A673 (cell line): Measurements from ENCODE around the gene RITA1. TPM values are rescaled to one million over a fixed set of nuclear protein-coding genes. Genes with fewer than 3 reads are reported as not detected.
A peak's percentile ranks its signal among the peaks of the same experiment; 100 is the strongest.

Experiments used
- BruUV-seq: library from RNA; stranded (reverse); fragments of 400-500 nt; replicated peaks from 2 replicates; lab custom pipeline; 2021; lab: Mats Ljungman, UMichigan
- CTCF ChIA-PET: fragments of 300-600 bp; sonication (Branson Sonifier 250); formaldehyde crosslinking; loops from one replicate; lab custom pipeline; 2022; ENCODE audit warnings: antibody characterized with exemption; lab: Charles Lee
- POLR2A ChIA-PET: fragments of 300-600 bp; sonication (Branson Sonifier 250); formaldehyde crosslinking; loops from one replicate; lab custom pipeline; 2022; ENCODE audit warnings: antibody characterized with exemption; ENCODE audit not compliant: low non-redundant PET; lab: Charles Lee
- DNase-seq: peaks from one replicate; pipeline ENCODE4 v3.0.0-alpha.2; 2015; ENCODE audit warnings: low spot score
- H3K27ac ChIP-seq: fragments of 200-600 bp; sonication (generic); 2 replicates; pipeline ENCODE4 v1.5.1; 2016; ENCODE audit warnings: mixed run types, low read depth, mild to moderate bottlenecking, mixed read lengths, antibody characterized with exemption, low read length; ENCODE audit not compliant: poor library complexity, severe bottlenecking
- H3K27me3 ChIP-seq: fragments of 200-600 bp; sonication (generic); replicated peaks from 2 replicates; pipeline ENCODE4 v1.6.1; 2017; ENCODE audit warnings: mixed run types, low read depth, mild to moderate bottlenecking, mixed read lengths, antibody characterized with exemption, low read length; ENCODE audit not compliant: insufficient read depth, poor library complexity
- H3K36me3 ChIP-seq: fragments of 200-600 bp; sonication (generic); 2 replicates; pipeline ENCODE4 v1.6.1; 2016; ENCODE audit warnings: mixed run types, mild to moderate bottlenecking, mixed read lengths, antibody characterized with exemption, low read length; ENCODE audit not compliant: insufficient read depth, poor library complexity, severe bottlenecking
- H3K4me1 ChIP-seq: fragments of 200-600 bp; sonication (generic); 2 replicates; pipeline ENCODE4 v1.6.1; 2017; ENCODE audit warnings: mixed run types, mild to moderate bottlenecking, mixed read lengths, antibody characterized with exemption, low read length; ENCODE audit not compliant: insufficient read depth, poor library complexity, severe bottlenecking
- H3K4me3 ChIP-seq: fragments of 200-600 bp; sonication (generic); 2 replicates; pipeline ENCODE4 v1.5.1; 2016; ENCODE audit warnings: low read depth, mixed run types, mild to moderate bottlenecking, mixed read lengths, low read length; ENCODE audit not compliant: poor library complexity, severe bottlenecking
- H3K9me3 ChIP-seq: fragments of 200-600 bp; sonication (generic); 2 replicates; pipeline ENCODE4 v1.6.1; 2016; ENCODE audit warnings: mixed run types, low read depth, mild to moderate bottlenecking, mixed read lengths, antibody characterized with exemption, low read length; ENCODE audit not compliant: poor library complexity, severe bottlenecking
- EZH2 ChIP-seq: fragments of 200-600 bp; sonication (generic); IDR thresholded peaks from 2 replicates; pipeline ENCODE4 v1.6.1; 2017; ENCODE audit warnings: borderline replicate concordance, low read depth, mild to moderate bottlenecking, mixed read lengths, antibody characterized with exemption, low read length; ENCODE audit not compliant: poor library complexity, severe bottlenecking
- intact Hi-C: fragments of 100-400 bp; cut with micrococcal nuclease; formaldehyde crosslinking; loops from one replicate; pipeline ENCODE4 v1.10.0; 2022; ENCODE audit not compliant: unreplicated experiment
- total RNA-seq: library from RNA; stranded (reverse); gene quantifications from 2 replicates; pipeline ENCODE4 v1.2.3, GENCODE V29; 2021
- TF ChIP-seq, protein P1 (sequence below): fragments of 300-800, 200-600 bp; sonication (generic); conservative IDR thresholded peaks from 2 replicates; pipeline ENCODE4 v1.5.1; 2017; ENCODE audit warnings: low read depth, mild to moderate bottlenecking, antibody characterized with exemption, low read length, moderate library complexity, mixed read lengths

Gene RITA1
- total RNA-seq, 1 experiment from 2014 or later: 22.3 TPM

GRCh38 chr12:113216027-113216426 lies 30.5 kb downstream of the RITA1 start:
- no peak overlapping the region for H3K4me3 ChIP-seq
- H3K4me1 ChIP-seq: no peaks in the 10 kb centered on the region
- H3K36me3 ChIP-seq: no peaks in the 10 kb centered on the region
- POLR2A ChIA-PET: no interaction called here
- H3K27ac ChIP-seq: no peak overlapping the region
- intact Hi-C loops: no loop called here
- CTCF ChIA-PET: no interaction called here
- H3K9me3 ChIP-seq: no peaks in the 10 kb centered on the region
- no peak for DNase-seq
- TF ChIP-seq, protein P1, sequence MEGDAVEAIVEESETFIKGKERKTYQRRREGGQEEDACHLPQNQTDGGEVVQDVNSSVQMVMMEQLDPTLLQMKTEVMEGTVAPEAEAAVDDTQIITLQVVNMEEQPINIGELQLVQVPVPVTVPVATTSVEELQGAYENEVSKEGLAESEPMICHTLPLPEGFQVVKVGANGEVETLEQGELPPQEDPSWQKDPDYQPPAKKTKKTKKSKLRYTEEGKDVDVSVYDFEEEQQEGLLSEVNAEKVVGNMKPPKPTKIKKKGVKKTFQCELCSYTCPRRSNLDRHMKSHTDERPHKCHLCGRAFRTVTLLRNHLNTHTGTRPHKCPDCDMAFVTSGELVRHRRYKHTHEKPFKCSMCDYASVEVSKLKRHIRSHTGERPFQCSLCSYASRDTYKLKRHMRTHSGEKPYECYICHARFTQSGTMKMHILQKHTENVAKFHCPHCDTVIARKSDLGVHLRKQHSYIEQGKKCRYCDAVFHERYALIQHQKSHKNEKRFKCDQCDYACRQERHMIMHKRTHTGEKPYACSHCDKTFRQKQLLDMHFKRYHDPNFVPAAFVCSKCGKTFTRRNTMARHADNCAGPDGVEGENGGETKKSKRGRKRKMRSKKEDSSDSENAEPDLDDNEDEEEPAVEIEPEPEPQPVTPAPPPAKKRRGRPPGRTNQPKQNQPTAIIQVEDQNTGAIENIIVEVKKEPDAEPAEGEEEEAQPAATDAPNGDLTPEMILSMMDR: no peak
- TF ChIP-seq EZH2: no peak
- BruUV-seq: no TSS peak
- H3K27me3 ChIP-seq: no peaks in the 10 kb centered on the region

GRCh38 chr12:113220593-113221180 lies 35.2 kb downstream of the RITA1 start:
- H3K36me3 ChIP-seq: no peaks in the 10 kb centered on the region
- intact Hi-C loops: no loop called here
- POLR2A ChIA-PET: interaction anchor here (1.5 kb wide), 1 partner anchor 25 kb away, joined by 13 read pairs; no protein-coding TSS in a partner anchor
- no peaks in the 10 kb centered on the region for H3K27me3 ChIP-seq
- H3K27ac ChIP-seq: peak overlapping the region; percentile 46
- BruUV-seq: no TSS peak
- peak overlapping the region; percentile 79 for H3K4me3 ChIP-seq
- H3K9me3 ChIP-seq: no peaks in the 10 kb centered on the region
- TF ChIP-seq EZH2: no peak
- TF ChIP-seq, protein P1: no peak
- peaks cover 15% of the 10 kb centered on the region for H3K4me1 ChIP-seq
- peak; percentile 40 for DNase-seq
- CTCF ChIA-PET: interaction anchor here (0.9 kb wide), 1 partner anchor 205 kb away, joined by 3 read pairs; no protein-coding TSS in a partner anchor

GRCh38 chr12:113221181-113221996 lies 35.9 kb downstream of the RITA1 start, which contains the start of gene TPCN1:
TPCN1 (plus strand) TSS chr12:113221464; CDS start chr12:113226853, 5,389 bp downstream.
- Histone ChIP-seq H3K4me1 (peaks cover 15% of the 10 kb centered on the region), H3K9me3 (no peaks in the 10 kb centered on the region), H3K36me3 (no peaks in the 10 kb centered on the region), H3K4me3 (peak within 1 kb of the TSS; percentile 79), H3K27ac (peak within 1 kb of the TSS; percentile 76), H3K27me3 (no peaks in the 10 kb centered on the region)
- POLR2A ChIA-PET: interaction anchor here (0.6 to 1.5 kb wide), 2 partner anchors 25 to 26 kb away, joined by 13 to 15 read pairs; no protein-coding TSS in a partner anchor
- peak; percentile 100 for DNase-seq
- intact Hi-C loops: no loop called here
- CTCF ChIA-PET: interaction anchor here (0.6 to 0.9 kb wide), 2 partner anchors 90 to 204 kb away, joined by 3 to 4 read pairs; no protein-coding TSS in a partner anchor
- TF ChIP-seq, protein P1: no peak
- no peak for TF ChIP-seq EZH2
- BruUV-seq: no TSS peak
